Transverse colon (tissue), 4 donors: ENCODE measurements around the gene IGFL2. TPM values are rescaled to one million over a fixed set of nuclear protein-coding genes. Genes with fewer than 3 reads are reported as not detected.
"Not testable (repeated sequence)": the region's sequence is repeated elsewhere in the genome, so short reads cannot be mapped to it uniquely, and the experiment has no call there.

Source experiments
- DNase-seq: peaks from one replicate; pipeline ENCODE4 v3.0.0-alpha.2; 2019
- H3K27ac ChIP-seq, 4 donors: fragments of 200-600 bp; sonication (generic); 2 replicates each; pipeline ENCODE4 v1.5.1; 2016 to 2018; ENCODE audit warnings: inconsistent platforms in 4 of 4
- H3K27me3 ChIP-seq: fragments of 200-600 bp; sonication (generic); 2 replicates; pipeline ENCODE4 v1.5.1; 2017; ENCODE audit warnings: inconsistent platforms
- H3K36me3 ChIP-seq, 4 donors: fragments of 200-600 bp; sonication (generic); 2 replicates each; pipeline ENCODE4 v1.5.1; 2017 to 2019; ENCODE audit warnings: inconsistent platforms in 4 of 4
- H3K4me1 ChIP-seq, 4 donors: fragments of 200-600 bp; sonication (generic); 2 replicates each; pipeline ENCODE4 v1.5.1; 2017 to 2020; ENCODE audit warnings: inconsistent platforms in 4 of 4
- H3K4me3 ChIP-seq, 4 donors: fragments of 200-600 bp; sonication (generic); 1 replicate in 1 of 4; 2 replicates in 3 of 4; pipeline versions ENCODE4 v1.5.1 to v1.6.1; 2017 to 2019; ENCODE audit warnings: inconsistent platforms in 4 of 4
- H3K9me3 ChIP-seq, 2 donors: fragments of 200-600 bp; sonication (generic); 2 replicates each; pipeline ENCODE4 v1.5.1; 2017 to 2019; ENCODE audit warnings: inconsistent platforms in 2 of 2
- CTCF ChIP-seq, 5 experiments: fragments of 200-600 bp in 3 of 5; fragments of 450-650 bp in 2 of 5; sonication (generic) in 3 of 5; IDR thresholded peaks; 1 replicate in 2 of 5; 2 replicates in 3 of 5; pipeline ENCODE4 v1.5.1; 2016 to 2017; ENCODE audit warnings: antibody characterized with exemption in 5 of 5, inconsistent platforms in 3 of 5, mild to moderate bottlenecking in 2 of 5, moderate library complexity in 1 of 5
- EP300 ChIP-seq: sonication (generic); formaldehyde crosslinking; IDR thresholded peaks from one replicate; pipeline ENCODE4 v1.6.1; 2017; ENCODE audit warnings: antibody characterized with exemption, low read depth
- POLR2A ChIP-seq: fragments of 450-650 bp; IDR thresholded peaks from one replicate; pipeline ENCODE4 v1.6.1; 2016; ENCODE audit warnings: antibody characterized with exemption, mild to moderate bottlenecking, moderate library complexity
- POLR2AphosphoS5 ChIP-seq, 3 donors: sonication (generic); formaldehyde crosslinking; IDR thresholded peaks; one replicate each; pipeline ENCODE4 v1.6.1; 2016; ENCODE audit warnings: antibody characterized with exemption in 3 of 3
- WGBS, 2 donors: methylation state at CpG; one replicate each; pipeline ENCODE4 v1.1.5; 2018; ENCODE audit warnings: low coverage in 1 of 2; 5-methylcytosine and 5-hydroxymethylcytosine counted together
- in situ Hi-C, 4 donors: fragments of 200-750 bp; cut with MboI; loops; one replicate each; pipeline versions ENCODE4 v1.15.0 to v1.15.1; 2017; ENCODE audit warnings: low sequenced_read_pairs in 3 of 4, low pct_ligation_motif_present in 1 of 4, low pct_unique_long_range_greater_than_20kb in 1 of 4
- intact Hi-C: fragments of 100-400 bp; cut with DNase I; formaldehyde crosslinking; loops from one replicate; pipeline ENCODE4 v1.15.1; 2023; ENCODE audit warnings: low total_unique reads
- total RNA-seq, 4 donors: library from RNA; depleted of rRNA; stranded (reverse); fragments of >200 nt; gene quantifications; one replicate each; pipeline ENCODE4 v1.1.0, GENCODE V29; 2016

The IGFL2 gene
- total RNA-seq, 4 donors from 2014 or later = not detected

GRCh38 chr19:46191972-46192371, 43.9 kb downstream of the IGFL2 start:
- no peak overlapping the region for H3K27ac ChIP-seq
- no peak overlapping the region for H3K4me3 ChIP-seq
- H3K27me3 ChIP-seq = peaks cover 60% of the 10 kb centered on the region
- no peaks in the 10 kb centered on the region for H3K4me1 ChIP-seq
- no peak for TF ChIP-seq EP300
- TF ChIP-seq POLR2AphosphoS5 (IDR thresholded peaks at IDR 0.05) = no peak
- TF ChIP-seq CTCF (IDR thresholded peaks at IDR 0.05) = no peak
- TF ChIP-seq POLR2A = no peak
- in situ Hi-C loops = loop anchor here in 3 of 4 donors (5.0 to 10.0 kb wide), 3 partner anchors 105 to 167 kb away; partner anchors contain the start of gene PGLYRP1 (in 1 of the 3)
- H3K36me3 ChIP-seq = no peaks in the 10 kb centered on the region
- WGBS, 2 donors = 38 to 40% methylated on average over 1 to 3 of the region's 3 CpGs
- intact Hi-C loops = no loop called here
- DNase-seq = no peak
- no peaks in the 10 kb centered on the region for H3K9me3 ChIP-seq

- peaks cover 66% of the 10 kb centered on the region for H3K27me3 ChIP-seq
- in situ Hi-C loops = loop anchor here in 3 of 4 donors (5.0 to 10.0 kb wide), 3 partner anchors 105 to 168 kb away; partner anchors contain the start of gene PGLYRP1 (in 1 of the 3)
- DNase-seq, H3K4me1 ChIP-seq, H3K36me3 ChIP-seq, H3K27ac ChIP-seq, intact Hi-C loops, H3K9me3 ChIP-seq, H3K4me3 ChIP-seq: not testable (repeated sequence)
- WGBS, 2 donors = 51 to 61% methylated on average over 3 to 5 of the region's 5 CpGs
These were observed 44.6 kb downstream of the IGFL2 start for GRCh38 chr19:46192626-46192991.

- no peaks in the 10 kb centered on the region for H3K9me3 ChIP-seq
- in situ Hi-C loops (loop anchor here in 3 of 4 donors (5.0 to 10.0 kb wide), 3 partner anchors 106 to 168 kb away; partner anchors contain the start of gene PGLYRP1 (in 1 of the 3)), intact Hi-C loops (no loop called here)
- no peaks in the 10 kb centered on the region for H3K36me3 ChIP-seq
- no peak overlapping the region for H3K4me3 ChIP-seq
- peaks cover 67% of the 10 kb centered on the region for H3K27me3 ChIP-seq
- H3K27ac ChIP-seq = no peak overlapping the region
- TF ChIP-seq POLR2AphosphoS5 (IDR thresholded peaks at IDR 0.05) = no peak
- no peak for TF ChIP-seq EP300
- no peak for TF ChIP-seq CTCF (IDR thresholded peaks at IDR 0.05)
- TF ChIP-seq POLR2A = no peak
- no peak for DNase-seq
- H3K4me1 ChIP-seq = no peaks in the 10 kb centered on the region
- WGBS, 2 donors = 38 to 61% methylated on average over 9 to 11 of the region's 11 CpGs
These were observed 45.1 kb downstream of the IGFL2 start for GRCh38 chr19:46192992-46193650.

- Histone ChIP-seq H3K36me3 (no peaks in the 10 kb centered on the region), H3K9me3 (no peaks in the 10 kb centered on the region), H3K4me1 (no peaks in the 10 kb centered on the region), H3K27me3 (peaks cover 63% of the 10 kb centered on the region), H3K27ac (no peak overlapping the region), H3K4me3 (no peak overlapping the region)
- intact Hi-C loops = no loop called here
- in situ Hi-C loops = loop anchor here in 3 of 4 donors (5.0 to 10.0 kb wide), 3 partner anchors 106 to 169 kb away; partner anchors contain the start of gene PGLYRP1 (in 1 of the 3)
- WGBS, 2 donors = 80 to 87% methylated on average over 3 to 4 of the region's 4 CpGs
- DNase-seq = no peak
- no peak for TF ChIP-seq EP300
- TF ChIP-seq POLR2AphosphoS5 (IDR thresholded peaks at IDR 0.05) = no peak
- TF ChIP-seq CTCF (IDR thresholded peaks at IDR 0.05) = no peak
- no peak for TF ChIP-seq POLR2A
These were observed 45.6 kb downstream of the IGFL2 start for GRCh38 chr19:46193678-46194077.
